Endometrial microvascular endothelial cells (primary cell): ENCODE data around the gene MACROD2. TPM values are rescaled to one million over a fixed set of nuclear protein-coding genes. Genes with fewer than 3 reads are reported as not detected.

Source experiments
- in situ Hi-C: cut with HindIII; loops from 2 replicates; pipeline ENCODE4 v1.10.0; 2017; ENCODE audit warnings: low sequenced_read_pairs, low pct_unique_long_range_greater_than_20kb; ENCODE audit errors: inconsistent ontology term
- total RNA-seq: library from RNA; depleted of rRNA; stranded (reverse); fragments of >200 nt; gene quantifications from one replicate; pipeline ENCODE4 v1.2.3, GENCODE V29; 2015; ENCODE audit errors: inconsistent ontology term

MACROD2 gene
- total RNA-seq, 1 donor from 2014 or later = not detected

GRCh38 chr20:15289337-15289736 lies 1294.0 kb downstream of the MACROD2 start:
- in situ Hi-C loops = no loop called here

- in situ Hi-C loops = no loop called here
Observed at GRCh38 chr20:15292405-15292804, 1297.1 kb downstream of the MACROD2 start.

GRCh38 chr20:15296422-15296821 lies 1301.1 kb downstream of the MACROD2 start:
- in situ Hi-C loops = no loop called here

- in situ Hi-C loops = no loop called here
Observed at GRCh38 chr20:15297059-15297875, 1302.0 kb downstream of the MACROD2 start.

GRCh38 chr20:15302075-15302474 lies 1306.8 kb downstream of the MACROD2 start:
- in situ Hi-C loops = no loop called here

GRCh38 chr20:15310361-15310760 lies 1315.0 kb downstream of the MACROD2 start:
- in situ Hi-C loops = no loop called here

GRCh38 chr20:15316556-15316955 lies 1321.2 kb downstream of the MACROD2 start:
- in situ Hi-C loops = no loop called here

GRCh38 chr20:15317546-15318232 lies 1322.4 kb downstream of the MACROD2 start:
- in situ Hi-C loops = no loop called here

GRCh38 chr20:15318682-15319081 lies 1323.4 kb downstream of the MACROD2 start:
- in situ Hi-C loops = no loop called here

- in situ Hi-C loops = no loop called here
Observed at GRCh38 chr20:15319439-15319838, 1324.1 kb downstream of the MACROD2 start.

GRCh38 chr20:15320941-15321340 lies 1325.6 kb downstream of the MACROD2 start:
- in situ Hi-C loops = no loop called here

GRCh38 chr20:15327123-15327522 lies 1331.8 kb downstream of the MACROD2 start:
- in situ Hi-C loops = no loop called here

- in situ Hi-C loops = no loop called here
Observed at GRCh38 chr20:15328084-15328483, 1332.8 kb downstream of the MACROD2 start.

- in situ Hi-C loops = no loop called here
Observed at GRCh38 chr20:15332711-15333160, 1337.4 kb downstream of the MACROD2 start.

GRCh38 chr20:15333170-15333569 lies 1337.9 kb downstream of the MACROD2 start:
- in situ Hi-C loops = no loop called here

- in situ Hi-C loops = no loop called here
Observed at GRCh38 chr20:15336011-15336410, 1340.7 kb downstream of the MACROD2 start.

GRCh38 chr20:15336536-15336935 lies 1341.2 kb downstream of the MACROD2 start:
- in situ Hi-C loops = no loop called here

GRCh38 chr20:15339264-15339663 lies 1343.9 kb downstream of the MACROD2 start:
- in situ Hi-C loops = no loop called here

GRCh38 chr20:15342991-15343523 lies 1347.7 kb downstream of the MACROD2 start:
- in situ Hi-C loops = no loop called here

- in situ Hi-C loops = no loop called here
Observed at GRCh38 chr20:15345287-15345686, 1350.0 kb downstream of the MACROD2 start.
